GM19351 (cell line): ENCODE data around the gene PTPRQ.

Experiments used
- ATAC-seq: cut with Tn5 transposase; IDR thresholded peaks from one replicate; pipeline ENCODE4 v1.9.1; 2021; ENCODE audit warnings: mild to moderate bottlenecking, moderate library complexity; ENCODE audit not compliant: unreplicated experiment

PTPRQ gene

DNA sequence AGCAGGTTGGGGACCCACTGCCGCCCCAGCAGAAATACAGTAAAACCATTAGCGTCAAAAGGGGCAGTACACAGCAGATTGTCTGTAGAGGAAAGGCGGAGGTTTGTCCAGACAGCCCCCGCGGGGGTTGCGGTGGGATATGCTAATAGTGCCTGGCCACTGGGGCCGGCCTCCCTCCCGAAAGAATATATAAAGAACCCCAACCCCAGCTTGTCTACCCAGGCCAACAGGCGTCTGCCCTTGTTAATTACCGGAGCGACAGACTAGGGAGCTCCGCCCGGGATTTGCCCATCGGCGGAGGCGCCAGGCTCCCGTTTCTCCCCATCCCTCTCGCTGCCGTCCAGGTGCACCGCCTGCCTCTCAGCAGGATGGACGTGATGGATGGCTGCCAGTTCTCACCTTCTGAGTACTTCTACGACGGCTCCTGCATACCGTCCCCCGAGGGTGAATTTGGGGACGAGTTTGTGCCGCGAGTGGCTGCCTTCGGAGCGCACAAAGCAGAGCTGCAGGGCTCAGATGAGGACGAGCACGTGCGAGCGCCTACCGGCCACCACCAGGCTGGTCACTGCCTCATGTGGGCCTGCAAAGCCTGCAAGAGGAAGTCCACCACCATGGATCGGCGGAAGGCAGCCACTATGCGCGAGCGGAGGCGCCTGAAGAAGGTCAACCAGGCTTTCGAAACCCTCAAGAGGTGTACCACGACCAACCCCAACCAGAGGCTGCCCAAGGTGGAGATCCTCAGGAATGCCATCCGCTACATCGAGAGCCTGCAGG lies 272.8 kb downstream of the PTPRQ start, which contains the start of gene MYF5:
Gene MYF5 (plus strand): TSS at position 217 of the 774 bp plus-strand sequence. CDS start 152 bp downstream, at position 369.
- no peak for ATAC-seq

DNA sequence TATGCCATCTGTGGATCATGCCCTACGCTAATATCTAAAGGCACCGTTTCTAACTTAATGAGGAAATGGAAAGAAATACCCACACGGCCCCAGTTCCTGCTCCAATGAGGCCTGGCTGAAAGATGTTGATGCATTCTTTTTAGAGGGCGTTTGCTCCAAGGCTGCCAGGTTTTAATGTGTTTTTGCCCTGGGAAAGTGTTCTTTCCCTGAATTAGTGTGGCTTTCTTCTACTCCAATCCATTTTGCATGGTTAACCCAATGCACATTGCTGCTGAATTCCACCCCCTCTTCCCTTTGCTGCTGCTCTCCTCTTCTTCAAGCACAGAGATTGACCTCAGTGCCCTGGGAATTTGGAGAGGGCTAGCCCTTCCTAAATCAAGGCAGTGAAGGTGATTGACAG lies 273.8 kb downstream of the PTPRQ start:
- no peak for ATAC-seq

DNA sequence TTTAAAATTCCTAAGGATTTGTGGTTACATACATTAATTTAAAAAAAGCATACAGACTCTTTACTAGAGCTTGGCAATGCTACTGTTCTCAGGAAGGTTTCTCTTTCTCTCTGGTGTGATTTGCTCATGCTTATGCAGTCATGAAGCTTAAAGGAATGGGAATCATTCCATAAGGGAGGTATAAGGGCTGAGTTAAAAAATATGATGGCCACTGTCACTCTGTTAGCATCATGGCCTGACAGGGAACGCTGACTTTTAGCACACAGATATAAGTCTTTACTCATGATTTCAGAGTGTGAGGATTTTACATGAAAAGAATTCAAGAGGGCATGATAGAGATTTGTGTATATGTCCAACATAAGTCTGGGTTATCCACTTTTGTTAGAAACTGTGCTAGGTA lies 276.5 kb downstream of the PTPRQ start:
- ATAC-seq = no peak

DNA sequence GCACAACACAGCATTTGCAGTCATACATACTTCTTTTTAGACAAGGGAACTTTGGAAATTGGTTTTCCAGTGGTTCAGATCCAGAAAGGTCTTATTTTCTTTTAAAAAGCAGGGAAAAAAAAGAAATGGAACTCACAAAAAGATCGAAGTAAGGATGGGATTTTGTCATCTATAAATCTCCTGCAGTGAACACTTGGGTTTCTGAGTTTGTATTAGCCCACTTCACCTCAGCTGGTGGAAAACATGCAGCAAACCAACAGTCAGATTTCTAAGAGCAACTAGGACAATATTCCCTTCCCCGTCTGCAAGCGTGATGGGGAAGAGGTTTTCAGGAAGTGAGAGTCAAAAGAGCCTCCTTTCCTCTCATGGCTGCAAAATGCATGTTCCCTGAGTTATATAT lies 277.3 kb downstream of the PTPRQ start:
- no peak for ATAC-seq
